ENCODE measurements around the gene CHMP2B. TPM values are rescaled to one million over a fixed set of nuclear protein-coding genes. Genes with fewer than 3 reads are reported as not detected.

The CHMP2B gene
- total RNA-seq, 1 experiment from 2014 or later: 54.3 TPM

GRCh38 chr3:87227835-87228144 lies 681 bp downstream of the CHMP2B start:
- peak overlapping the region; percentile 89 for H3K27ac ChIP-seq (ENCODE audit: low read depth, low read length)
- H3K79me2 ChIP-seq (ENCODE audit: insufficient read depth, low read length): peaks cover 55% of the 10 kb centered on the region
- ATAC-seq: peak; percentile 35
- H3K9me2 ChIP-seq (ENCODE audit: insufficient read depth): no peaks in the 10 kb centered on the region
- no peaks in the 10 kb centered on the region for H3K27me3 ChIP-seq (ENCODE audit: insufficient read depth, low read length)
- H3K4me1 ChIP-seq (ENCODE audit: control insufficient read depth in 1 of 2, insufficient read depth in 2 of 2, low read length in 2 of 2): peaks cover 0 to 18% of the 10 kb centered on the region in 2 experiments; a peak in 2 of 4 replicates
- intact Hi-C loops (cut with micrococcal nuclease): no loop called here
- POLR2A ChIA-PET: no interaction called here
- peak overlapping the region; percentile 90 for H3K4me2 ChIP-seq (ENCODE audit: low read length)
- no peak for DNase-seq (ENCODE audit: low read depth, low spot score)
- H4K20me1 ChIP-seq (ENCODE audit: insufficient read depth): no peaks in the 10 kb centered on the region
- H2AFZ ChIP-seq (ENCODE audit: low read depth, low read length, poor library complexity, severe bottlenecking): peak overlapping the region; percentile 66
- no TSS peak for BruUV-seq (replicated peaks)
- TF ChIP-seq SP1 (IDR thresholded peaks at IDR 0.05; ENCODE audit: low read depth): no peak
- TF ChIP-seq JUND (IDR thresholded peaks at IDR 0.05): no peak
- TF ChIP-seq TCF7L2 (IDR thresholded peaks at IDR 0.05; ENCODE audit: borderline replicate concordance, extremely low read depth, insufficient read depth, insufficient read length): no peak
- no peak for TF ChIP-seq POLR2A (IDR thresholded peaks at IDR 0.05; ENCODE audit: borderline replicate concordance, extremely low read depth, insufficient read depth, insufficient read length)
- TF ChIP-seq CTCF (IDR thresholded peaks at IDR 0.05 in 2 of 3, conservative IDR thresholded peaks at IDR 0.05 in 1 of 3; ENCODE audit: borderline replicate concordance in 1 of 3, insufficient read depth in 1 of 3, low read depth in 2 of 3, low read length in 2 of 3): no peak
- no peak for TF ChIP-seq SRF (IDR thresholded peaks at IDR 0.05; ENCODE audit: low read depth)
- TF ChIP-seq FOSL1 (IDR thresholded peaks at IDR 0.05; ENCODE audit: low read depth): no peak
- TF ChIP-seq ZNF274 (IDR thresholded peaks at IDR 0.05; ENCODE audit: low read depth, low read length): no peak
- TF ChIP-seq CEBPB (IDR thresholded peaks at IDR 0.05; ENCODE audit: low read depth): no peak
- CTCF ChIA-PET: no interaction called here
- RAD21 ChIA-PET (ENCODE audit: low non-redundant PET in 1 of 2, low total read pairs in 2 of 2, uncharacterized antibody in 2 of 2, unreplicated experiment in 2 of 2): no interaction called here
- H3K4me3 ChIP-seq (replicated peaks in 1 of 2; ENCODE audit: low read depth in 1 of 2, low read length in 2 of 2): peak overlapping the region; percentile 68 to 96
- H3K9me3 ChIP-seq (ENCODE audit: control insufficient read depth in 1 of 2, insufficient read depth in 1 of 2, low read depth in 1 of 2, low read length in 2 of 2): no peaks in the 10 kb centered on the region
- no peaks in the 10 kb centered on the region for H3K36me3 ChIP-seq (ENCODE audit: control insufficient read depth in 1 of 2, insufficient read depth in 2 of 2, low read length in 2 of 2)
- H3K9ac ChIP-seq (ENCODE audit: low read length): peak overlapping the region; percentile 96

GRCh38 chr3:87228316-87228715 lies 1.2 kb downstream of the CHMP2B start:
- CTCF ChIA-PET: no interaction called here
- intact Hi-C loops (cut with micrococcal nuclease): no loop called here
- DNase-seq (ENCODE audit: low read depth, low spot score) (no peak), ATAC-seq (no peak)
- Histone ChIP-seq H3K9ac (ENCODE audit: low read length) (peak overlapping the region; percentile 96), H3K27ac (ENCODE audit: low read depth, low read length) (no peak overlapping the region), H3K36me3 (ENCODE audit: control insufficient read depth in 1 of 2, insufficient read depth in 2 of 2, low read length in 2 of 2) (no peaks in the 10 kb centered on the region), H3K4me3 (replicated peaks in 1 of 2; ENCODE audit: low read depth in 1 of 2, low read length in 2 of 2) (peak overlapping the region; percentile 68 to 96), H3K79me2 (ENCODE audit: insufficient read depth, low read length) (peaks cover 61% of the 10 kb centered on the region), H3K4me1 (ENCODE audit: control insufficient read depth in 1 of 2, insufficient read depth in 2 of 2, low read length in 2 of 2) (peaks cover 0 to 18% of the 10 kb centered on the region in 2 experiments; a peak in 2 of 4 replicates), H3K9me3 (ENCODE audit: control insufficient read depth in 1 of 2, insufficient read depth in 1 of 2, low read depth in 1 of 2, low read length in 2 of 2) (no peaks in the 10 kb centered on the region), H4K20me1 (ENCODE audit: insufficient read depth) (no peaks in the 10 kb centered on the region), H2AFZ (ENCODE audit: low read depth, low read length, poor library complexity, severe bottlenecking) (no peak overlapping the region), H3K9me2 (ENCODE audit: insufficient read depth) (no peaks in the 10 kb centered on the region), H3K4me2 (ENCODE audit: low read length) (peak overlapping the region; percentile 90), H3K27me3 (ENCODE audit: insufficient read depth, low read length) (no peaks in the 10 kb centered on the region)
- POLR2A ChIA-PET: no interaction called here
- BruUV-seq (replicated peaks): TSS peak; percentile 42
- RAD21 ChIA-PET (ENCODE audit: low non-redundant PET in 1 of 2, low total read pairs in 2 of 2, uncharacterized antibody in 2 of 2, unreplicated experiment in 2 of 2): no interaction called here
- no peak for TF ChIP-seq EZH2 (IDR thresholded peaks at IDR 0.05)
- TF ChIP-seq CTCF (IDR thresholded peaks at IDR 0.05 in 2 of 3, conservative IDR thresholded peaks at IDR 0.05 in 1 of 3; ENCODE audit: borderline replicate concordance in 1 of 3, insufficient read depth in 1 of 3, low read depth in 2 of 3, low read length in 2 of 3): no peak
- TF ChIP-seq JUND (IDR thresholded peaks at IDR 0.05): no peak
- no peak for TF ChIP-seq ELF1 (IDR thresholded peaks at IDR 0.05; ENCODE audit: borderline replicate concordance, low read depth)
- TF ChIP-seq YY1 (IDR thresholded peaks at IDR 0.05; ENCODE audit: extremely low read depth, insufficient replicate concordance, low read depth, low read length): no peak
- TF ChIP-seq ATF3 (IDR thresholded peaks at IDR 0.05): no peak
- no peak for TF ChIP-seq SRF (IDR thresholded peaks at IDR 0.05; ENCODE audit: low read depth)
- no peak for TF ChIP-seq CEBPB (IDR thresholded peaks at IDR 0.05; ENCODE audit: low read depth)
- no peak for TF ChIP-seq CBX3 (IDR thresholded peaks at IDR 0.05; ENCODE audit: low read depth)
- TF ChIP-seq ZNF274 (IDR thresholded peaks at IDR 0.05; ENCODE audit: low read depth, low read length): no peak
- no peak for TF ChIP-seq RAD21 (IDR thresholded peaks at IDR 0.05; ENCODE audit: low read depth)
- no peak for TF ChIP-seq FOSL1 (IDR thresholded peaks at IDR 0.05; ENCODE audit: low read depth)
- no peak for TF ChIP-seq ZFX (IDR thresholded peaks at IDR 0.05)
- TF ChIP-seq TCF7L2 (IDR thresholded peaks at IDR 0.05; ENCODE audit: borderline replicate concordance, extremely low read depth, insufficient read depth, insufficient read length): no peak
- no peak for TF ChIP-seq POLR2AphosphoS5 (IDR thresholded peaks at IDR 0.05; ENCODE audit: low read depth, low read length)
- no peak for TF ChIP-seq SP1 (IDR thresholded peaks at IDR 0.05; ENCODE audit: low read depth)

Measured in HCT116 (cell line).